NCI-H2107 (cell line): ENCODE measurements around the gene ARL17B.
"Not testable (repeated sequence)": the region's sequence is repeated elsewhere in the genome, so short reads cannot be mapped to it uniquely, and the experiment has no call there.

ENCODE experiments used
- DNase-seq: peaks from one replicate; lab custom pipeline; 2025; lab: John Stamatoyannopoulos, UW

Gene ARL17B

GRCh38 chr17:46287587-46287986 lies 74.0 kb downstream of the ARL17B start:
- not testable (repeated sequence) for DNase-seq

- DNase-seq: peak; percentile 87
Observed at GRCh38 chr17:46286764-46287221, 74.8 kb downstream of the ARL17B start.

- DNase-seq: not testable (repeated sequence)
Observed at GRCh38 chr17:46285500-46285899, 76.1 kb downstream of the ARL17B start.

- not testable (repeated sequence) for DNase-seq
Observed at GRCh38 chr17:46284467-46284866, 77.1 kb downstream of the ARL17B start.

- DNase-seq: not testable (repeated sequence)
Observed at GRCh38 chr17:46282635-46283034, 78.9 kb downstream of the ARL17B start.

GRCh38 chr17:46281336-46281735 lies 80.2 kb downstream of the ARL17B start:
- not testable (repeated sequence) for DNase-seq

- DNase-seq: not testable (repeated sequence)
Observed at GRCh38 chr17:46276728-46277479, 84.7 kb downstream of the ARL17B start.

GRCh38 chr17:46274238-46274637 lies 87.3 kb downstream of the ARL17B start:
- no peak for DNase-seq

GRCh38 chr17:46273541-46274236 lies 87.9 kb downstream of the ARL17B start:
- no peak for DNase-seq

GRCh38 chr17:46270032-46270431 lies 91.5 kb downstream of the ARL17B start:
- DNase-seq: no peak

- DNase-seq: peak; percentile 79
Observed at GRCh38 chr17:46266656-46267544, 94.7 kb downstream of the ARL17B start.

- DNase-seq: not testable (repeated sequence)
Observed at GRCh38 chr17:46266063-46266655, 95.4 kb downstream of the ARL17B start.

- no peak for DNase-seq
Observed at GRCh38 chr17:46264456-46265198, 96.9 kb downstream of the ARL17B start.

GRCh38 chr17:46262271-46262670 lies 99.3 kb downstream of the ARL17B start:
- DNase-seq: no peak

- DNase-seq: not testable (repeated sequence)
Observed at GRCh38 chr17:46259845-46260661, 101.5 kb downstream of the ARL17B start.

- not testable (repeated sequence) for DNase-seq
Observed at GRCh38 chr17:46256369-46256768, 105.2 kb downstream of the ARL17B start.

- not testable (repeated sequence) for DNase-seq
Observed at GRCh38 chr17:46254215-46254614, 107.4 kb downstream of the ARL17B start.

GRCh38 chr17:46253722-46254121 lies 107.8 kb downstream of the ARL17B start:
- DNase-seq: peak; percentile 36

- DNase-seq: not testable (repeated sequence)
Observed at GRCh38 chr17:46252804-46253203, 108.8 kb downstream of the ARL17B start.

- not testable (repeated sequence) for DNase-seq
Observed at GRCh38 chr17:46249153-46249552, 112.4 kb downstream of the ARL17B start.
